ENCODE results near the gene CCDC116. TPM values are rescaled to one million over a fixed set of nuclear protein-coding genes. Genes with fewer than 3 reads are reported as not detected.

Gene CCDC116
- total RNA-seq, 4 donors from 2014 or later = 0.16 to 1.3 (median 0.20) TPM

GRCh38 chr22:21622011-21622918, 10.3 kb upstream of the CCDC116 start:
- H3K27ac ChIP-seq = no peak overlapping the region
- H3K36me3 ChIP-seq = peaks cover 0 to 22% of the 10 kb centered on the region in 2 donors
- ATAC-seq = peak; percentile 35
- WGBS, 2 donors (ENCODE audit: low coverage in 1 of 2) = 47 to 64% methylated on average over 4 to 7 of the region's 17 CpGs
- H3K4me3 ChIP-seq = no peak overlapping the region
- TF ChIP-seq POLR2A (IDR thresholded peaks at IDR 0.05) (no peak), EP300 (IDR thresholded peaks at IDR 0.05) (no peak), CTCF (IDR thresholded peaks at IDR 0.05) (no peak), POLR2AphosphoS5 (IDR thresholded peaks at IDR 0.05) (no peak)
- no peaks in the 10 kb centered on the region for H3K27me3 ChIP-seq
- H3K4me1 ChIP-seq = peaks cover 0 to 49% (median 4%) of the 10 kb centered on the region in 3 donors
- no peaks in the 10 kb centered on the region for H3K9me3 ChIP-seq

- WGBS, 2 donors (ENCODE audit: low coverage in 1 of 2) = 70 to 81% methylated on average over 16 to 23 of the region's 23 CpGs
- H3K4me3 ChIP-seq = no peak overlapping the region
- no peaks in the 10 kb centered on the region for H3K9me3 ChIP-seq
- no peaks in the 10 kb centered on the region for H3K27me3 ChIP-seq
- no peak for ATAC-seq
- peaks cover 0 to 22% of the 10 kb centered on the region in 2 donors for H3K36me3 ChIP-seq
- H3K4me1 ChIP-seq = peaks cover 0 to 49% (median 4%) of the 10 kb centered on the region in 3 donors
- TF ChIP-seq EP300 (IDR thresholded peaks at IDR 0.05) (no peak), POLR2A (IDR thresholded peaks at IDR 0.05) (no peak)
- H3K27ac ChIP-seq = peak overlapping the region in 2 of 4 donors; percentile 23 to 49
Observed at GRCh38 chr22:21622919-21623647, 9.5 kb upstream of the CCDC116 start.

GRCh38 chr22:21623648-21623970, 9.0 kb upstream of the CCDC116 start:
- H3K4me3 ChIP-seq = no peak overlapping the region
- ATAC-seq = no peak

GRCh38 chr22:21624120-21624879, 8.3 kb upstream of the CCDC116 start:
- Histone ChIP-seq H3K4me1 (peaks cover 0 to 61% (median 9%) of the 10 kb centered on the region in 3 donors), H3K27ac (peak overlapping the region in 3 of 4 donors; percentile 8 to 49 (median 23)), H3K4me3 (no peak overlapping the region), H3K9me3 (no peaks in the 10 kb centered on the region), H3K36me3 (peaks cover 0 to 20% of the 10 kb centered on the region in 2 donors), H3K27me3 (no peaks in the 10 kb centered on the region)
- no peak for ATAC-seq
- TF ChIP-seq POLR2AphosphoS5 (IDR thresholded peaks at IDR 0.05) (no peak), CTCF (IDR thresholded peaks at IDR 0.05) (peak in 1 of 4 experiments; percentile 30)
- WGBS, 2 donors (ENCODE audit: low coverage in 1 of 2) = 32% methylated on average over 2 of the region's 8 CpGs; no CpG with 5 or more reads in 1 of the 2 donors

More at GRCh38 chr22:21623648-21623970, 9.0 kb upstream of the CCDC116 start:
- no peaks in the 10 kb centered on the region for H3K27me3 ChIP-seq
- 82% methylated on average over 2 of the region's 7 CpGs; no CpG with 5 or more reads in 1 of the 2 donors for WGBS, 2 donors (ENCODE audit: low coverage in 1 of 2)
- no peak for TF ChIP-seq POLR2A (IDR thresholded peaks at IDR 0.05)
- TF ChIP-seq EP300 (IDR thresholded peaks at IDR 0.05) = no peak
- TF ChIP-seq CTCF (IDR thresholded peaks at IDR 0.05) = no peak
- TF ChIP-seq POLR2AphosphoS5 (IDR thresholded peaks at IDR 0.05) = no peak
- H3K4me1 ChIP-seq = peaks cover 0 to 54% (median 4%) of the 10 kb centered on the region in 3 donors
- H3K27ac ChIP-seq = peak overlapping the region in 2 of 4 donors; percentile 23 to 49
- no peaks in the 10 kb centered on the region for H3K9me3 ChIP-seq
- peaks cover 0 to 22% of the 10 kb centered on the region in 2 donors for H3K36me3 ChIP-seq
